ENCODE measurements around the gene LIPT1. TPM values are rescaled to one million over a fixed set of nuclear protein-coding genes. Genes with fewer than 3 reads are reported as not detected.

LIPT1 gene
- total RNA-seq, 1 donor from 2014 or later = not detected

DNA sequence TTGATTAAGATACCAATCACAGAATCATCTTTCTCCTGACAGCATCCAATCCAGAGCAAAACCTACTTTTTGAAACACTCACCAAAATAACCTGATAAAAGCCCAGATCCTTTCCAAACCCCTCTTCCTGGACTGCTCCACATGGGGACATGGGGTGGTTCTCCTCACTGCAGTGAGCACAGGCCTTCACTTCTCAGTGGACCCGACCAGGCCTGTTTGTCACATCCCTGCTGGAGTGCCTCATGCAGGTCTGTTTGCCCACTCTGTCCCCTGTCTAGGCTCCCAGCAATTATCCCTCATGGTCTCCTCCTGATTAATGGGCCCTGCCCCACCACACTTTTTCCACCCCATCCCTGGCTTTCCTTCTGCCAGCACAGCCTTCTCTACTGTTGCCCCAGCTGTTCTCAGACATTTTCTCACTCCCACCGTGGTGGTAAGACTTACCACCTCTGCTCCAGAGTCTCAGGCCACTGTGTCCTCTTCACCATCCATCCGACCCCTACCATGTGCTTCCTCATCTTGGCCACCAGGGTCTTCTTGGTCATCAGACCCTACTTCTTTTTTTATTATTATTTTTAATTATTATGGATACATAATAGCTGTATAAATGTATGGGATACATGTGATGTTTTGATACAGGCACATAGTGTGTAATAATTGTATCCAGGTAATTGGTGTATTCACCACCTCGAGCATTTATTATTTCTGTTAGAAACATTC is 47.4 kb downstream of the LIPT1 start:
- intact Hi-C loops (cut with DNase I) = no loop called here
- Histone ChIP-seq H3K9me3 (no peaks in the 10 kb centered on the region), H3K27me3 (no peaks in the 10 kb centered on the region), H3K4me3 (no peak overlapping the region), H3K36me3 (peaks cover 9 to 12% of the 10 kb centered on the region in 2 donors), H3K4me1 (no peaks in the 10 kb centered on the region), H3K27ac (no peak overlapping the region)
- DNase-seq (ENCODE audit: low spot score in 2 of 2) = no peak
- TF ChIP-seq, protein P1, sequence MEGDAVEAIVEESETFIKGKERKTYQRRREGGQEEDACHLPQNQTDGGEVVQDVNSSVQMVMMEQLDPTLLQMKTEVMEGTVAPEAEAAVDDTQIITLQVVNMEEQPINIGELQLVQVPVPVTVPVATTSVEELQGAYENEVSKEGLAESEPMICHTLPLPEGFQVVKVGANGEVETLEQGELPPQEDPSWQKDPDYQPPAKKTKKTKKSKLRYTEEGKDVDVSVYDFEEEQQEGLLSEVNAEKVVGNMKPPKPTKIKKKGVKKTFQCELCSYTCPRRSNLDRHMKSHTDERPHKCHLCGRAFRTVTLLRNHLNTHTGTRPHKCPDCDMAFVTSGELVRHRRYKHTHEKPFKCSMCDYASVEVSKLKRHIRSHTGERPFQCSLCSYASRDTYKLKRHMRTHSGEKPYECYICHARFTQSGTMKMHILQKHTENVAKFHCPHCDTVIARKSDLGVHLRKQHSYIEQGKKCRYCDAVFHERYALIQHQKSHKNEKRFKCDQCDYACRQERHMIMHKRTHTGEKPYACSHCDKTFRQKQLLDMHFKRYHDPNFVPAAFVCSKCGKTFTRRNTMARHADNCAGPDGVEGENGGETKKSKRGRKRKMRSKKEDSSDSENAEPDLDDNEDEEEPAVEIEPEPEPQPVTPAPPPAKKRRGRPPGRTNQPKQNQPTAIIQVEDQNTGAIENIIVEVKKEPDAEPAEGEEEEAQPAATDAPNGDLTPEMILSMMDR (IDR thresholded peaks at IDR 0.05) = no peak

DNA sequence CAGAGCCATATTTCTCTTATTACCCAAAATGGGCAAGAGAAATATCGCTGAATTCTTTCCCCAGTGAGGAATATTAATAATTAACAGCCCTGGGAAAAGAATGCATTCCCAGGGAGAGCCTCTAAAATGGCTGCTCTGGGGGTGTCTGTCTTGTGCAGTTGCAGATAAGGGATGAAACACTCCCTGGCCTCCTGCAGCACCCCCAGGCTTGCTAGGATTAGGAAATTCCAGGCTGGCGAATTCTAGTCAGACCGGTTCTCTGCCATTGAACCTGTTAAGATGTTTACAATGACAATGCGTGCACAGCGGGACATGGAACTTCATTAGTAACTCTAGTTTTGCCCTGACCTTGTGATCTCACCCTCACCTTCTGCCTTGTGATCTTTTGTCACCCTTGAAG is 50.7 kb downstream of the LIPT1 start:
- DNase-seq (ENCODE audit: low spot score in 2 of 2) = no peak
- intact Hi-C loops (cut with DNase I) = no loop called here
- H3K36me3 ChIP-seq = no peaks in the 10 kb centered on the region
- H3K9me3 ChIP-seq = no peaks in the 10 kb centered on the region
- no peaks in the 10 kb centered on the region for H3K27me3 ChIP-seq
- no peak overlapping the region for H3K27ac ChIP-seq
- TF ChIP-seq, protein P1 (IDR thresholded peaks at IDR 0.05) = no peak
- no peak overlapping the region for H3K4me3 ChIP-seq
- no peaks in the 10 kb centered on the region for H3K4me1 ChIP-seq

Other genes starting within 250 kb of the LIPT1 start
- gene CRACDL, start 218.7 kb upstream of the LIPT1 start, total RNA-seq = 51.9 TPM
- 0.32 TPM for gene C2orf15, start 13.3 kb upstream of the LIPT1 start, total RNA-seq
- not detected for gene TSGA10, start within 50 bp of the LIPT1 start, total RNA-seq
- gene MITD1, start 26.1 kb downstream of the LIPT1 start, total RNA-seq = 13.3 TPM
- gene MRPL30, start 26.2 kb downstream of the LIPT1 start, total RNA-seq = 32.6 TPM
- gene LYG2, start 100.7 kb downstream of the LIPT1 start, total RNA-seq = not detected
- gene LYG1, start 146.2 kb downstream of the LIPT1 start, total RNA-seq = not detected
- 34.3 TPM for gene TXNDC9, start 181.4 kb downstream of the LIPT1 start, total RNA-seq
- 38.2 TPM for gene EIF5B, start 182.4 kb downstream of the LIPT1 start, total RNA-seq

All from ascending aorta (tissue), 2 donors.